Hematopoietic multipotent progenitor cell (in vitro differentiated cells): ENCODE measurements around the gene FGF9. TPM values are rescaled to one million over a fixed set of nuclear protein-coding genes. Genes with fewer than 3 reads are reported as not detected.

Experiments
- DNase-seq, 3 donors: peaks; one replicate each; pipeline ENCODE4 v3.0.0-alpha.2; 2011 to 2015; ENCODE audit warnings: low read depth in 2 of 3, low spot score in 2 of 3
- total RNA-seq: library from RNA; depleted of rRNA; stranded (reverse); fragments of >200 nt; gene quantifications from one replicate; pipeline ENCODE4 v1.2.3, GENCODE V29; 2012

Gene FGF9
- total RNA-seq, 1 donor: under 0.01 TPM

- peak in 1 of 3 donors; percentile 42 for DNase-seq
Observed at GRCh38 chr13:21673789-21674489, 3.1 kb downstream of the FGF9 start.

GRCh38 chr13:21674490-21675009 is 3.7 kb downstream of the FGF9 start:
- DNase-seq: no peak

- no peak for DNase-seq
Observed at GRCh38 chr13:21675095-21675991, 4.5 kb downstream of the FGF9 start.

- no peak for DNase-seq
Observed at GRCh38 chr13:21676611-21677021, 5.7 kb downstream of the FGF9 start.

GRCh38 chr13:21677075-21677623 is 6.3 kb downstream of the FGF9 start:
- no peak for DNase-seq

- DNase-seq: no peak
Observed at GRCh38 chr13:21683034-21683733, 12.3 kb downstream of the FGF9 start.

- DNase-seq: no peak
Observed at GRCh38 chr13:21684576-21684975, 13.7 kb downstream of the FGF9 start.

- no peak for DNase-seq
Observed at GRCh38 chr13:21685485-21686064, 14.7 kb downstream of the FGF9 start.

GRCh38 chr13:21686751-21687391 is 16.0 kb downstream of the FGF9 start:
- no peak for DNase-seq

GRCh38 chr13:21688056-21688455 is 17.2 kb downstream of the FGF9 start:
- no peak for DNase-seq

- no peak for DNase-seq
Observed at GRCh38 chr13:21689097-21689496, 18.2 kb downstream of the FGF9 start.

- DNase-seq: no peak
Observed at GRCh38 chr13:21690955-21691354, 20.1 kb downstream of the FGF9 start.

GRCh38 chr13:21691500-21691899 is 20.6 kb downstream of the FGF9 start:
- DNase-seq: no peak

GRCh38 chr13:21691928-21692327 is 21.1 kb downstream of the FGF9 start:
- no peak for DNase-seq

- no peak for DNase-seq
Observed at GRCh38 chr13:21694831-21695230, 24.0 kb downstream of the FGF9 start.

- no peak for DNase-seq
Observed at GRCh38 chr13:21695546-21695945, 24.7 kb downstream of the FGF9 start.

- no peak for DNase-seq
Observed at GRCh38 chr13:21696865-21697448, 26.1 kb downstream of the FGF9 start.

GRCh38 chr13:21698817-21699679 is 28.2 kb downstream of the FGF9 start:
- DNase-seq: no peak

GRCh38 chr13:21701460-21701859 is 30.6 kb downstream of the FGF9 start:
- DNase-seq: no peak
